WTC11 (cell line): Measurements from ENCODE around the gene GPR132. TPM values are rescaled to one million over a fixed set of nuclear protein-coding genes. Genes with fewer than 3 reads are reported as not detected.

Experiments
- ATAC-seq: fragments of 200-7000 bp; cut with Tn5 transposase; 2 replicates; pipeline ENCODE4 v1.10.0; 2021; ENCODE audit warnings: mild to moderate bottlenecking, moderate library complexity
- CTCF ChIA-PET: fragments of 300-600 bp; sonication (Branson Sonifier 250); formaldehyde crosslinking; loops from one replicate; lab custom pipeline; 2021; ENCODE audit warnings: antibody characterized with exemption; lab: Charles Lee
- POLR2A ChIA-PET: fragments of 350-600 bp; sonication (Branson Sonifier 250); formaldehyde crosslinking; loops from one replicate; lab custom pipeline; 2021; ENCODE audit warnings: antibody characterized with exemption; lab: Charles Lee
- DNase-seq: peaks from one replicate; pipeline ENCODE4 v3.0.0; 2021; ENCODE audit warnings: low spot score
- H3K27ac Mint-ChIP-seq: 2 replicates; pipeline ENCODE4 v1.8.0; 2021; ENCODE audit warnings: mixed read lengths
- H3K27me3 Mint-ChIP-seq: 2 replicates; pipeline ENCODE4 v1.8.0; 2021; ENCODE audit warnings: low read depth, mild to moderate bottlenecking, moderate library complexity, mixed read lengths
- H3K36me3 Mint-ChIP-seq: 2 replicates; pipeline ENCODE4 v1.8.0; 2021; ENCODE audit warnings: mixed read lengths
- H3K4me1 Mint-ChIP-seq: 2 replicates; pipeline ENCODE4 v1.8.0; 2022; ENCODE audit warnings: mixed read lengths
- H3K4me3 Mint-ChIP-seq: 2 replicates; pipeline ENCODE4 v1.8.0; 2021; ENCODE audit warnings: mild to moderate bottlenecking, moderate library complexity, mixed read lengths
- H3K9me3 Mint-ChIP-seq: 2 replicates; pipeline ENCODE4 v1.8.0; 2021; ENCODE audit warnings: mixed read lengths
- ATF1 ChIP-seq: sonication (generic); formaldehyde crosslinking; IDR thresholded peaks from 2 replicates; pipeline ENCODE4 v1.8.1; 2023; ENCODE audit warnings: mild to moderate bottlenecking, moderate library complexity, missing genetic modification reagents
- CDX4 ChIP-seq: fragments of 250-450 bp; sonication (Bioruptor Pico); IDR thresholded peaks from 2 replicates; pipeline ENCODE4 v1.9.0; 2021; ENCODE audit warnings: moderate library complexity, mild to moderate bottlenecking, inconsistent platforms, borderline replicate concordance
- FOXP4 ChIP-seq: sonication (generic); formaldehyde crosslinking; IDR thresholded peaks from 2 replicates; pipeline ENCODE4 v1.8.0; 2022; ENCODE audit warnings: mild to moderate bottlenecking, missing genetic modification reagents
- HMGA2 ChIP-seq: fragments of 250-450 bp; sonication (Bioruptor Pico); IDR thresholded peaks from 2 replicates; pipeline ENCODE4 v1.4.0; 2021; ENCODE audit warnings: mild to moderate bottlenecking, moderate library complexity
- JAZF1 ChIP-seq: fragments of 250-450 bp; sonication (Bioruptor Pico); IDR thresholded peaks from 2 replicates; pipeline ENCODE4 v1.9.0; 2021; ENCODE audit warnings: moderate library complexity, mild to moderate bottlenecking, inconsistent platforms
- KAT7 ChIP-seq: sonication (generic); formaldehyde crosslinking; IDR thresholded peaks from 2 replicates; pipeline ENCODE4 v1.8.1; 2023; ENCODE audit warnings: missing genetic modification reagents, mild to moderate bottlenecking, borderline replicate concordance
- MYBL2 ChIP-seq: sonication (generic); formaldehyde crosslinking; IDR thresholded peaks from 2 replicates; pipeline ENCODE4 v1.8.1; 2023; ENCODE audit warnings: mild to moderate bottlenecking, moderate library complexity, missing genetic modification reagents
- NR1H2 ChIP-seq: sonication (generic); formaldehyde crosslinking; IDR thresholded peaks from 2 replicates; pipeline ENCODE4 v1.9.0; 2021; ENCODE audit warnings: mild to moderate bottlenecking, moderate library complexity, missing genetic modification reagents
- OVOL2 ChIP-seq: fragments of 250-450 bp; sonication (Bioruptor Pico); IDR thresholded peaks from 2 replicates; pipeline ENCODE4 v1.9.0; 2021; ENCODE audit warnings: mild to moderate bottlenecking, borderline replicate concordance
- PRDM15 ChIP-seq: sonication (generic); formaldehyde crosslinking; IDR thresholded peaks from 2 replicates; pipeline ENCODE4 v1.8.0; 2022; ENCODE audit warnings: missing genetic modification reagents
- SMAD3 ChIP-seq: sonication (generic); formaldehyde crosslinking; IDR thresholded peaks from 2 replicates; pipeline ENCODE4 v1.8.0; 2022; ENCODE audit warnings: missing genetic modification reagents, mild to moderate bottlenecking, borderline replicate concordance
- SP1 ChIP-seq: sonication (generic); formaldehyde crosslinking; conservative IDR thresholded peaks from 2 replicates; pipeline ENCODE4 v1.8.1; 2022; ENCODE audit warnings: missing genetic modification reagents
- ZNF416 ChIP-seq: fragments of 250-450 bp; sonication (Bioruptor Pico); IDR thresholded peaks from 2 replicates; pipeline ENCODE4 v1.9.0; 2021; ENCODE audit warnings: mild to moderate bottlenecking, inconsistent platforms
- ZNF425 ChIP-seq: fragments of 250-450 bp; sonication (Bioruptor Pico); conservative IDR thresholded peaks from 2 replicates; pipeline ENCODE4 v1.9.0; 2021; ENCODE audit warnings: mild to moderate bottlenecking
- ZNF671 ChIP-seq: fragments of 250-450 bp; sonication (Bioruptor Pico); IDR thresholded peaks from 2 replicates; pipeline ENCODE4 v1.8.0; 2021; ENCODE audit warnings: mild to moderate bottlenecking
- total RNA-seq: library from RNA; stranded (reverse); gene quantifications from 3 replicates; pipeline ENCODE4 v1.2.3, GENCODE V29; 2021
- TF ChIP-seq, protein P1 (sequence below): sonication (generic); formaldehyde crosslinking; IDR thresholded peaks from 2 replicates; pipeline ENCODE4 v1.8.1; 2023; ENCODE audit warnings: mild to moderate bottlenecking, missing genetic modification reagents, moderate library complexity
- TF ChIP-seq, protein P2 (sequence below): fragments of 250-450 bp; sonication (Bioruptor Pico); IDR thresholded peaks from 2 replicates; pipeline ENCODE4 v2.1.2; 2022; ENCODE audit warnings: mild to moderate bottlenecking, moderate library complexity
- TF ChIP-seq, protein P3 (sequence below): sonication (generic); formaldehyde crosslinking; conservative IDR thresholded peaks from 2 replicates; pipeline ENCODE4 v1.8.1; 2023; ENCODE audit warnings: mild to moderate bottlenecking, low read depth, missing genetic modification reagents, moderate library complexity
- TF ChIP-seq, protein P4 (sequence below): sonication (generic); formaldehyde crosslinking; IDR thresholded peaks from 2 replicates; pipeline ENCODE4 v1.8.1; 2023; ENCODE audit warnings: mild to moderate bottlenecking, missing genetic modification reagents, moderate library complexity
- TF ChIP-seq, protein P5 (sequence below): sonication (generic); formaldehyde crosslinking; IDR thresholded peaks from 2 replicates; pipeline ENCODE4 v1.8.0; 2022; ENCODE audit warnings: mild to moderate bottlenecking, missing genetic modification reagents

The GPR132 gene
- total RNA-seq, 1 experiment from 2014 or later = 0.13 TPM

DNA sequence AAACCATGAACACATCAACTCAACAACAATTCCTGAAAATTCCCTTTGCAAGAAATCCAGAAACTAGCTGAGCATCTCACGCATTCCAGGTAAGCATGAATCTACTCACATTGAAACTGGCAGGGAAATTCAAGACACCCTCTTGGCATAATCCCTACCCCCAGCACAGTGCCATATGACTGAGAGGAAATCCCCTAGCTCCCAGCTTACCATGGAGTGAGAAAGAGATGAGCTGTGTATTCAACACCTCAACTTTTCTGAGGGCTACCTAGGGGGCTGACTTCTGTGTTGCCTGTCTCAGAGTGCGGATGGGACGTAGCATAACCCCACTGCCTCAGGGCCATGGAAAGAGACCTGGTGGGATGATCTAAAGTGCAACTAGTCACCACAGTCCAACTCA, 37.7 kb upstream of the GPR132 start:
- Mint-ChIP-seq H3K27ac (no peak overlapping the region), H3K4me1 (no peaks in the 10 kb centered on the region), H3K27me3 (peaks cover 31% of the 10 kb centered on the region), H3K36me3 (peaks cover 19% of the 10 kb centered on the region), H3K9me3 (peaks cover 32% of the 10 kb centered on the region), H3K4me3 (no peak overlapping the region)
- no peak for DNase-seq
- ChIA-PET POLR2A (interaction anchor here (0.6 kb wide), 1 partner anchor 500 kb away, joined by 3 read pairs; no protein-coding TSS in a partner anchor), CTCF (interaction anchor here (1.8 kb wide), 1 partner anchor 13 kb away, joined by 6 read pairs; no protein-coding TSS in a partner anchor)
- TF ChIP-seq, protein P1, sequence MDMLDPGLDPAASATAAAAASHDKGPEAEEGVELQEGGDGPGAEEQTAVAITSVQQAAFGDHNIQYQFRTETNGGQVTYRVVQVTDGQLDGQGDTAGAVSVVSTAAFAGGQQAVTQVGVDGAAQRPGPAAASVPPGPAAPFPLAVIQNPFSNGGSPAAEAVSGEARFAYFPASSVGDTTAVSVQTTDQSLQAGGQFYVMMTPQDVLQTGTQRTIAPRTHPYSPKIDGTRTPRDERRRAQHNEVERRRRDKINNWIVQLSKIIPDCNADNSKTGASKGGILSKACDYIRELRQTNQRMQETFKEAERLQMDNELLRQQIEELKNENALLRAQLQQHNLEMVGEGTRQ = no peak
- TF ChIP-seq OVOL2 (CRISPR knock-in tag) (no peak), FOXP4 (CRISPR knock-in tag) (no peak), SMAD3 (no peak), ZNF671 (CRISPR knock-in tag) (no peak), KAT7 (CRISPR knock-in tag) (no peak), HMGA2 (no peak), MYBL2 (CRISPR knock-in tag) (no peak), NR1H2 (CRISPR knock-in tag) (no peak), SP1 (no peak), ZNF425 (no peak), JAZF1 (CRISPR knock-in tag) (no peak)
- TF ChIP-seq, protein P2, sequence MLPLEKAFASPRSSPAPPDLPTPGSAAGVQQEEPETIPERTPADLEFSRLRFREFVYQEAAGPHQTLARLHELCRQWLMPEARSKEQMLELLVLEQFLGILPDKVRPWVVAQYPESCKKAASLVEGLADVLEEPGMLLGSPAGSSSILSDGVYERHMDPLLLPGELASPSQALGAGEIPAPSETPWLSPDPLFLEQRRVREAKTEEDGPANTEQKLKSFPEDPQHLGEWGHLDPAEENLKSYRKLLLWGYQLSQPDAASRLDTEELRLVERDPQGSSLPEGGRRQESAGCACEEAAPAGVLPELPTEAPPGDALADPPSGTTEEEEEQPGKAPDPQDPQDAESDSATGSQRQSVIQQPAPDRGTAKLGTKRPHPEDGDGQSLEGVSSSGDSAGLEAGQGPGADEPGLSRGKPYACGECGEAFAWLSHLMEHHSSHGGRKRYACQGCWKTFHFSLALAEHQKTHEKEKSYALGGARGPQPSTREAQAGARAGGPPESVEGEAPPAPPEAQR (CRISPR knock-in tag) = no peak
- TF ChIP-seq, protein P3, sequence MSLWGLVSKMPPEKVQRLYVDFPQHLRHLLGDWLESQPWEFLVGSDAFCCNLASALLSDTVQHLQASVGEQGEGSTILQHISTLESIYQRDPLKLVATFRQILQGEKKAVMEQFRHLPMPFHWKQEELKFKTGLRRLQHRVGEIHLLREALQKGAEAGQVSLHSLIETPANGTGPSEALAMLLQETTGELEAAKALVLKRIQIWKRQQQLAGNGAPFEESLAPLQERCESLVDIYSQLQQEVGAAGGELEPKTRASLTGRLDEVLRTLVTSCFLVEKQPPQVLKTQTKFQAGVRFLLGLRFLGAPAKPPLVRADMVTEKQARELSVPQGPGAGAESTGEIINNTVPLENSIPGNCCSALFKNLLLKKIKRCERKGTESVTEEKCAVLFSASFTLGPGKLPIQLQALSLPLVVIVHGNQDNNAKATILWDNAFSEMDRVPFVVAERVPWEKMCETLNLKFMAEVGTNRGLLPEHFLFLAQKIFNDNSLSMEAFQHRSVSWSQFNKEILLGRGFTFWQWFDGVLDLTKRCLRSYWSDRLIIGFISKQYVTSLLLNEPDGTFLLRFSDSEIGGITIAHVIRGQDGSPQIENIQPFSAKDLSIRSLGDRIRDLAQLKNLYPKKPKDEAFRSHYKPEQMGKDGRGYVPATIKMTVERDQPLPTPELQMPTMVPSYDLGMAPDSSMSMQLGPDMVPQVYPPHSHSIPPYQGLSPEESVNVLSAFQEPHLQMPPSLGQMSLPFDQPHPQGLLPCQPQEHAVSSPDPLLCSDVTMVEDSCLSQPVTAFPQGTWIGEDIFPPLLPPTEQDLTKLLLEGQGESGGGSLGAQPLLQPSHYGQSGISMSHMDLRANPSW (CRISPR knock-in tag) = no peak
- TF ChIP-seq, protein P4, sequence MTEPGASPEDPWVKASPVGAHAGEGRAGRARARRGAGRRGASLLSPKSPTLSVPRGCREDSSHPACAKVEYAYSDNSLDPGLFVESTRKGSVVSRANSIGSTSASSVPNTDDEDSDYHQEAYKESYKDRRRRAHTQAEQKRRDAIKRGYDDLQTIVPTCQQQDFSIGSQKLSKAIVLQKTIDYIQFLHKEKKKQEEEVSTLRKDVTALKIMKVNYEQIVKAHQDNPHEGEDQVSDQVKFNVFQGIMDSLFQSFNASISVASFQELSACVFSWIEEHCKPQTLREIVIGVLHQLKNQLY = no peak
- TF ChIP-seq, all 79 proteins: peak for 0
- no peak for ATAC-seq

- Mint-ChIP-seq H3K27ac (no peak overlapping the region), H3K4me3 (no peak overlapping the region), H3K36me3 (peaks cover 19% of the 10 kb centered on the region), H3K9me3 (peaks cover 32% of the 10 kb centered on the region), H3K4me1 (no peaks in the 10 kb centered on the region), H3K27me3 (peaks cover 31% of the 10 kb centered on the region)
- ATAC-seq = no peak
- DNase-seq = no peak
- POLR2A ChIA-PET = interaction anchor here (0.6 kb wide), 1 partner anchor 501 kb away, joined by 3 read pairs; no protein-coding TSS in a partner anchor
- CTCF ChIA-PET = interaction anchor here (1.8 kb wide), 1 partner anchor 12 kb away, joined by 6 read pairs; no protein-coding TSS in a partner anchor
- no peak for TF ChIP-seq ZNF416
- TF ChIP-seq CDX4 (CRISPR knock-in tag) = no peak
- TF ChIP-seq PRDM15 (CRISPR knock-in tag) = no peak
- TF ChIP-seq, protein P5, sequence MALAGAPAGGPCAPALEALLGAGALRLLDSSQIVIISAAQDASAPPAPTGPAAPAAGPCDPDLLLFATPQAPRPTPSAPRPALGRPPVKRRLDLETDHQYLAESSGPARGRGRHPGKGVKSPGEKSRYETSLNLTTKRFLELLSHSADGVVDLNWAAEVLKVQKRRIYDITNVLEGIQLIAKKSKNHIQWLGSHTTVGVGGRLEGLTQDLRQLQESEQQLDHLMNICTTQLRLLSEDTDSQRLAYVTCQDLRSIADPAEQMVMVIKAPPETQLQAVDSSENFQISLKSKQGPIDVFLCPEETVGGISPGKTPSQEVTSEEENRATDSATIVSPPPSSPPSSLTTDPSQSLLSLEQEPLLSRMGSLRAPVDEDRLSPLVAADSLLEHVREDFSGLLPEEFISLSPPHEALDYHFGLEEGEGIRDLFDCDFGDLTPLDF = no peak
- TF ChIP-seq ATF1 = no peak
Measured at GRCh38 chr14:105102361-105102870, 37.2 kb upstream of the GPR132 start.
